Activated CD8-positive, alpha-beta T cell treated with anti-CD3 and anti-CD28 coated beads, Interleukin-2, amount 10 ng/mL, durations not matched to agents 7 days and 5 days (primary cell): ENCODE measurements around the gene ABHD15. TPM values are rescaled to one million over a fixed set of nuclear protein-coding genes. Genes with fewer than 3 reads are reported as not detected.
A peak's percentile ranks its signal among the peaks of the same experiment; 100 is the strongest.

Source experiments
- ATAC-seq: fragments of 150-1000 bp; cut with Tn5 transposase; one replicate; pipeline ENCODE4 v1.10.0; 2021; ENCODE audit warnings: moderate library complexity
- CTCF ChIA-PET: fragments of 350-600 bp; sonication (Branson Sonifier 250); formaldehyde crosslinking; loops from one replicate; lab custom pipeline; 2021; ENCODE audit warnings: antibody characterized with exemption; lab: Charles Lee
- POLR2A ChIA-PET: fragments of 350-600 bp; sonication (Branson Sonifier 250); formaldehyde crosslinking; loops from one replicate; lab custom pipeline; 2021; ENCODE audit warnings: antibody characterized with exemption; lab: Charles Lee
- DNase-seq: peaks from one replicate; pipeline ENCODE4 v3.0.0-alpha.2; 2020
- H3K27ac Mint-ChIP-seq: one replicate; pipeline ENCODE4 v1.8.0; 2021; ENCODE audit warnings: mild to moderate bottlenecking, mixed read lengths
- H3K27me3 Mint-ChIP-seq: one replicate; pipeline ENCODE4 v1.8.0; 2021; ENCODE audit warnings: low read depth, mixed read lengths
- H3K36me3 Mint-ChIP-seq: one replicate; pipeline ENCODE4 v1.8.0; 2021; ENCODE audit warnings: low read depth, mixed read lengths
- H3K4me1 Mint-ChIP-seq: one replicate; pipeline ENCODE4 v1.8.0; 2021; ENCODE audit warnings: low read depth, mixed read lengths
- H3K4me3 Mint-ChIP-seq: one replicate; pipeline ENCODE4 v1.8.0; 2021; ENCODE audit warnings: mild to moderate bottlenecking, mixed read lengths
- H3K9me3 Mint-ChIP-seq: one replicate; pipeline ENCODE4 v1.8.0; 2022; ENCODE audit warnings: mixed read lengths; ENCODE audit not compliant: insufficient read depth
- total RNA-seq, 2 experiments: library from RNA; stranded (reverse); gene quantifications; one replicate each; pipeline ENCODE4 v1.2.3, GENCODE V29; 2021

ABHD15 gene
- total RNA-seq, 2 experiments from 2014 or later: 21.1 to 21.7 TPM

- H3K9me3 Mint-ChIP-seq: no peaks in the 10 kb centered on the region
- CTCF ChIA-PET: interaction anchor here (0.9 to 10.9 kb wide), 7 partner anchors 15 to 204 kb away, joined by 3 to 99 read pairs (median 6); partner anchors contain the start of gene ANKRD13B
- DNase-seq (no peak), ATAC-seq (no peak)
- POLR2A ChIA-PET: no interaction called here
- peaks cover 38% of the 10 kb centered on the region for H3K36me3 Mint-ChIP-seq
- H3K27me3 Mint-ChIP-seq: no peaks in the 10 kb centered on the region
- peaks cover 16% of the 10 kb centered on the region for H3K4me1 Mint-ChIP-seq
- H3K27ac Mint-ChIP-seq: no peak overlapping the region
- no peak overlapping the region for H3K4me3 Mint-ChIP-seq
Measured at GRCh38 chr17:29573558-29573869, 6.7 kb upstream of the ABHD15 start.

DNA sequence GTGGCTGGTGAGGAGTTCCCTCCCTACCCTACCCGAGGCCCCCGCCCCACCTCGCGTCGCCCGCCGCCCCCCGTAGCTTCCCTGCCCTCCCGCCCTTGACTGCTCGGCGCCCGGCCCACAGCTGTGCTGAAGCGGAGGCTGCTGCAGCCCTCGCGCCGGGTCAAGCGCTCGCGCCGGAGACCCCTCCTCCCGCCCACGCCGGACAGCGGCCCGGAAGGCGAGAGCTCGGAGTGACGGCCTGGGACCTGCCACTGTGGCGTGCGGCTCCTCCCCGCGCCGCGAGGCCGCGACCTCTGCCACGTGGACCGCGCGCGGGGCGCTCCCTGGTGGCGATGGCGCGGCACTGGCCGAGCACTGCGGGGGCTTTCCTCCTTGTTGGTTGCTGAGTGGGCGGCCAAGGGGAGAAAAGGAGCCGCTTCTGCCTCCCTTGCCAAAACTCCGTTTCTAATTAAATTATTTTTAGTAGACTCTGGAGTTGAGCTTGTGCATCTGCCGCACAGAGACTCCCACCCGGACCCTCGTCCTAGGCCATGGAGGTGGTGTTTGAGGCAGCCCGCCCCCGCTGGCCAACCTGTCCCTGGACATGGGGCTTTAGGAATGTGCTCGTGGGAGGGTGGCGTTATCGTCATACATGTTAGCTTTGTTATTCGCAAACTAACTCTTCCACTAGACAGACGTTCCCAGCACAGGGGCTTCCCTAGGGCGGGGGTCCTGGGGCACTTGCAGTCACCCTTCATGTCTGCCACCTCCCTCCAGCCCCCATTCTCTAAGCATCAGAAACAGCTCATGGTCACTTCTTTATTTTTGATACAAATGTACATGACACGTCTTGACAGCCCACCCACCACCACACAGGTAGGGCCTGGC is 6.1 kb upstream of the ABHD15 start:
- Mint-ChIP-seq H3K27me3 (no peaks in the 10 kb centered on the region), H3K36me3 (peaks cover 34% of the 10 kb centered on the region), H3K9me3 (no peaks in the 10 kb centered on the region), H3K27ac (no peak overlapping the region), H3K4me1 (peaks cover 16% of the 10 kb centered on the region), H3K4me3 (no peak overlapping the region)
- ATAC-seq: peak; percentile 31
- CTCF ChIA-PET: interaction anchor here (0.9 to 10.9 kb wide), 8 partner anchors 16 to 203 kb away, joined by 3 to 99 read pairs (median 5); partner anchors contain the start of gene ANKRD13B
- DNase-seq: peak; percentile 63
- POLR2A ChIA-PET: no interaction called here

DNA sequence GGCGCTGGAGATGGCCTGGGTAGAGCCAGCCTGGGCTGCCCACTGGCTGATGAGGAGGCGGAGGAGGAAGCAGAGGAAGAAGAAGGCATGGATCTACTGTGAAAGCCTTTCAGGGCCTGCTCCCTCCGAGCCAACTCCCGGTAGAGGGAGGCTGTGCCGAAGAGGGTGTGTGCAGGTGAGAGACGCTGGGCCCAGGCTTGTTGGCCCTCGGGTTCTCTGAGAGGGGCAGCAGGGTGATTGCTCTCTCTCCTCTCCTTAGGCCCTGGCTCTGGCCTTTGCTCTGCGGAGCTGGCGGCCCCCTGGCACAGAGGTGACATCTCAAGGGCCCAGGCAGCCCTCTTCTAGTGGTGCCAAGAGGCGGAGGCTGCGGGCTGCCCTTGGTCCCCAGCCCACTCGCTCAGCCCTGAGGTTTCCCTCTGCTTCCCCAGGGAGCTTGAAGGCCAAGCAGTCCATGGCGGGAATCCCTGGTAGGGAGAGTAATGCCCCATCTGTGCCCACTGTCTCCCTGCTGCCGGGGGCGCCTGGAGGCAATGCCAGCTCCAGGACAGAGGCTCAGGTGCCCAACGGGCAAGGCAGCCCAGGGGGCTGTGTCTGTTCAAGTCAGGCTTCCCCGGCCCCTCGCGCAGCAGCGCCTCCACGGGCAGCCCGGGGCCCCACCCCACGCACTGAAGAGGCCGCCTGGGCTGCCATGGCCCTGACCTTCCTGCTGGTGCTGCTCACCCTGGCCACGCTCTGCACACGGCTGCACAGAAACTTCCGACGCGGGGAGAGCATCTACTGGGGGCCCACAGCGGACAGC is 5.2 kb upstream of the ABHD15 start:
- DNase-seq: no peak
- no peak overlapping the region for H3K4me3 Mint-ChIP-seq

GRCh38 chr17:29571486-29571882 is 4.6 kb upstream of the ABHD15 start:
- CTCF ChIA-PET: interaction anchor here (1.6 to 10.9 kb wide), 4 partner anchors 21 to 202 kb away, joined by 3 to 99 read pairs (median 38); partner anchors contain the start of gene ANKRD13B
- POLR2A ChIA-PET: no interaction called here

More for the DNA sequence above, 5.2 kb upstream of the ABHD15 start:
- no peaks in the 10 kb centered on the region for H3K27me3 Mint-ChIP-seq
- CTCF ChIA-PET: interaction anchor here (1.5 to 10.9 kb wide), 5 partner anchors 20 to 202 kb away, joined by 3 to 99 read pairs (median 5); partner anchors contain the start of gene ANKRD13B
- peaks cover 29% of the 10 kb centered on the region for H3K36me3 Mint-ChIP-seq
- no peak for ATAC-seq
- POLR2A ChIA-PET: no interaction called here
- no peak overlapping the region for H3K27ac Mint-ChIP-seq
- H3K4me1 Mint-ChIP-seq: peaks cover 16% of the 10 kb centered on the region
- no peaks in the 10 kb centered on the region for H3K9me3 Mint-ChIP-seq

DNA sequence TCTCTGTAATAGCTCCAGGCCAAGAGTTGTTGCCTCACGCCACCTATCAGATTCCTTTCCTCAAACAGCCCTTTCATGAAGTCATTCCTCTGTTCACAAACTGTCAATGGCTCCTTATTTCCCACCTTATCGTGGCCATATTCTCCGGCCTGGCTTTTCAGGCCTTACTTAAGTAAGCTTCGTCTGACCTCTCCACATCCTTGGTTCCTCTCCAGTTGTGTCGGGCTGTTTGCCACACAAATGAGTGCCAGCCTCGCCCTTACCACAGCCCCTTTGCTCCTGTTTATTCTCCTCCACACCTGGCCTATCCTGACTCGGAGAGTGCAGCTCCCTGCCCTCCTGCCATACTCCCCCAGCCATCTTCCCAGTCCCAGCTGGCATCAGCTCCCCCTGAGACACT is 3.7 kb upstream of the ABHD15 start:
- ATAC-seq (no peak), DNase-seq (no peak)
- Mint-ChIP-seq H3K9me3 (no peaks in the 10 kb centered on the region), H3K4me1 (peaks cover 21% of the 10 kb centered on the region), H3K36me3 (peaks cover 31% of the 10 kb centered on the region), H3K4me3 (peak overlapping the region; percentile 9), H3K27me3 (no peaks in the 10 kb centered on the region), H3K27ac (no peak overlapping the region)
- ChIA-PET CTCF (interaction anchor here (1.5 to 10.9 kb wide), 5 partner anchors 11 to 201 kb away, joined by 4 to 99 read pairs (median 45); partner anchors contain the start of gene ANKRD13B), POLR2A (interaction anchor here (0.7 to 4.7 kb wide), 4 partner anchors 10 to 46 kb away, joined by 3 to 26 read pairs (median 4); partner anchors contain the start of genes ANKRD13B and GIT1)

More at GRCh38 chr17:29571486-29571882, 4.6 kb upstream of the ABHD15 start:
- Mint-ChIP-seq H3K9me3 (no peaks in the 10 kb centered on the region), H3K27ac (no peak overlapping the region), H3K4me1 (peaks cover 16% of the 10 kb centered on the region), H3K36me3 (peaks cover 29% of the 10 kb centered on the region), H3K4me3 (no peak overlapping the region), H3K27me3 (no peaks in the 10 kb centered on the region)
- no peak for DNase-seq
- ATAC-seq: no peak

DNA sequence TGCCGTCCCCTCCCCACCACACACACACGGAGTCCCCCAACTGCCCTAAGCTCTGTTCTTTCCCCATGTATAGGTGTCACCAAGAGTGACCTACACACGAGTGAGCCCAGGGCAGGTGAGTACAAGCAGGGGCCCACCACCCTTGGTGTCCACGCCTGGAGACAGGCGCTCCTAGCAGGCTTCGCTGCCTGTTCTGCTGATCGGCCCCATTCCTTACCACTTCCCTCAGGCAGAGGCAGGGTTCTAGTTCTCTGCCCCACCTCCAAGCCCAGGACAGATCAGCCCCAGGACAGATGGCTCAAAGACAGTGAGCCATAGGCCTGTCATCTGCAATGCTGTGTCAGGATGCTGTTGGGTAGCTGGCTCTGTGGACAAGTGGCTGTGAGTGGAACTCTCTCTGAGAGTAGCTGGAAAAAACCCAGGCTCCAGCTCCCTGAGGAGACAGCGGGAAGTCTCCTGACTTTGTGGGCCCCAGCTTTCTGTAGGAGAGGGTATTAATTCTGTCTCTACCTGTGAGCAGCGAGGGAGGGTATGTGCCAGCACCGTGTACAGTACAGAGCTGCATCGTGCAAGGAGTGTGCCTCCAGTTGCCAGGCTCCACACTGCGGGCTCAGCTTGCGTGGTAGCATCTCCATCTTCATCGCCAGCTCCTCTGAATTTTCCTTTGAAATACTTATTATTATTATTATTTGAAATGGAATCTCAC is 2.6 kb upstream of the ABHD15 start:
- no peaks in the 10 kb centered on the region for H3K27me3 Mint-ChIP-seq
- H3K27ac Mint-ChIP-seq: peak overlapping the region; percentile 72
- CTCF ChIA-PET: interaction anchor here (0.9 to 10.9 kb wide), 5 partner anchors 12 to 210 kb away, joined by 3 to 99 read pairs (median 45); partner anchors contain the start of gene ANKRD13B
- H3K36me3 Mint-ChIP-seq: peaks cover 33% of the 10 kb centered on the region
- peak overlapping the region; percentile 81 for H3K4me3 Mint-ChIP-seq
- H3K4me1 Mint-ChIP-seq: peaks cover 28% of the 10 kb centered on the region
- DNase-seq: no peak
- no peaks in the 10 kb centered on the region for H3K9me3 Mint-ChIP-seq
- ATAC-seq: no peak
- POLR2A ChIA-PET: interaction anchor here (0.5 to 4.7 kb wide), 4 partner anchors 11 to 275 kb away, joined by 3 to 26 read pairs (median 3); partner anchors contain the start of gene NUFIP2

GRCh38 chr17:29568331-29569244 is 1.8 kb upstream of the ABHD15 start, which contains the start of gene TP53I13:
Gene TP53I13 (plus strand): TSS chr17:29568701. CDS start chr17:29568759, 58 bp downstream.
- POLR2A ChIA-PET: interaction anchor here (0.5 to 4.7 kb wide), 6 partner anchors 15 to 275 kb away, joined by 3 to 26 read pairs (median 4); partner anchors contain the start of gene NUFIP2
- DNase-seq (peak; percentile 92), ATAC-seq (peak; percentile 63)
- Mint-ChIP-seq H3K4me3 (peak within 1 kb of the TSS; percentile 94), H3K4me1 (peaks cover 35% of the 10 kb centered on the region), H3K27ac (peak within 1 kb of the TSS; percentile 98), H3K9me3 (no peaks in the 10 kb centered on the region), H3K36me3 (peaks cover 30% of the 10 kb centered on the region), H3K27me3 (no peaks in the 10 kb centered on the region)
- CTCF ChIA-PET: interaction anchor here (0.8 to 10.9 kb wide), 7 partner anchors 10 to 199 kb away, joined by 3 to 99 read pairs (median 8); partner anchors contain the start of gene ANKRD13B

DNA sequence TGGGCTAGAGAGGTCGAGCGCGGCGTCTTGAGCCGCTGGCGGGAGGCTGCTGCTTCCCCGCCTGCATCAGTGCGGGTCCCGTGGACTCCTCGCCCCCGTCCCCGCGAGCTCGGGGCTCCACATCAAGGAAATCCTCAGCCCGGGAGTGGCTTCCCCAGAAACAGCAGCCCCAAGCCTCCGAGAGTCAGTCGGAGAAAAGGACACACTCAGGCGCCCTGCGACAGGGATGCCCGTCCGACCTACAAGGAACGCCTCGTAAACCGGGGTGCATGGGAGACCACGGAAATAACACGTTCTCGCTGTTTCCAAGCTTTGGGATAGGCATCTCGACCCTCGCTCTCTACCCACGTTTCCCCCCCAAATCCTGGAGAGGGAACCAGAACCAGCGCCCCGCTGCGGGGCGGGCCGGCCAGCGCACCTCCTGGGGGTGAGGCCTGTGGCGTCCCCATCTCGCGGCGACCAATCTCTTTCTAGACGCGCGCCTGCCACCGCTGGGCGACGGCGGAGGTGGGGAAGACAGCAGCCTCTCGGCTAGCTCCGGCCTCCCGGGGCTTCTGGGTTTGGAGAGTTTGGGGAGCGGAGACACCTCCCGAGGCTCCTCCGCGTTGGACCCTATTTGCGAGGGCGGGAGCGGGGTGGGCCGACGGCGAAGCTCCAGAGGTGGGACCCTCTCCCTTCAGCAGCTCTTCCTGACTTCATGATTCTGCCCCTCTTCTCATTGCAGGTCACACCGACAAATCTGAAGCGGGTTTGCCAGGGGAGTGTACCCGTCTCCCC is 905 bp upstream of the ABHD15 start:
- ChIA-PET CTCF (interaction anchor here (0.8 to 10.9 kb wide), 10 partner anchors 11 to 444 kb away, joined by 3 to 99 read pairs (median 5); partner anchors contain the start of gene ANKRD13B), POLR2A (interaction anchor here (0.7 to 4.7 kb wide), 5 partner anchors 9 to 49 kb away, joined by 3 to 26 read pairs (median 4); no protein-coding TSS in a partner anchor)
- Mint-ChIP-seq H3K27ac (peak overlapping the region; percentile 98), H3K27me3 (no peaks in the 10 kb centered on the region), H3K9me3 (no peaks in the 10 kb centered on the region), H3K36me3 (peaks cover 29% of the 10 kb centered on the region), H3K4me3 (peak overlapping the region; percentile 94), H3K4me1 (peaks cover 34% of the 10 kb centered on the region)
- ATAC-seq: peak; percentile 66
- peak; percentile 87 for DNase-seq

DNA sequence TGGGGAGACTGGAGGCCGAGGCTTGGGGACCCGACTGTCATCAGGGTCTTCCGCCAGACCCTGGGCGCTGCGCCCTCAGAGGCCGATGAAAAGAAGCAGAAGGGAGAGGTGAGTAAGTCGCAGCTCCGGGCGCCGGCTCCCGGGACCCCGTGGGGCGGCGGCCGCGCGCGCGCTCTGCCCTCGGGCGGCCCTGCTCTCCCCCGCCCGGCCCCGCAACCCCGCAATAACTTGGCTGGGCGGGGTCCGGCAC is 392 bp upstream of the ABHD15 start:
- no peaks in the 10 kb centered on the region for H3K9me3 Mint-ChIP-seq
- DNase-seq (no peak), ATAC-seq (peak; percentile 7)
- H3K27me3 Mint-ChIP-seq: no peaks in the 10 kb centered on the region
- peak overlapping the region; percentile 96 for H3K4me3 Mint-ChIP-seq
- H3K4me1 Mint-ChIP-seq: peaks cover 40% of the 10 kb centered on the region
- ChIA-PET CTCF (interaction anchor here (0.8 to 10.9 kb wide), 11 partner anchors 13 to 443 kb away, joined by 3 to 99 read pairs (median 4); partner anchors contain the start of gene ANKRD13B), POLR2A (interaction anchor here (0.9 to 4.7 kb wide), 4 partner anchors 9 to 49 kb away, joined by 3 to 26 read pairs (median 4); no protein-coding TSS in a partner anchor)
- peak overlapping the region; percentile 98 for H3K27ac Mint-ChIP-seq
- peaks cover 34% of the 10 kb centered on the region for H3K36me3 Mint-ChIP-seq
